HUDEP-2 (cell line): ENCODE results near the gene OVCH2.
"Not testable (repeated sequence)": the region's sequence is repeated elsewhere in the genome, so short reads cannot be mapped to it uniquely, and the experiment has no call there.

Experiments used
- DNase-seq, 76 experiments: peaks; one replicate each; lab custom pipeline; 2025; ENCODE audit not compliant: unreplicated experiment in 76 of 76; lab: John Stamatoyannopoulos, UW

Gene OVCH2

GRCh38 chr11:7706377-7706776 is at the start of gene OVCH2:
OVCH2 (minus strand) TSS chr11:7706477; CDS start chr11:7706394, 83 bp downstream.
- DNase-seq: no peak

DNA sequence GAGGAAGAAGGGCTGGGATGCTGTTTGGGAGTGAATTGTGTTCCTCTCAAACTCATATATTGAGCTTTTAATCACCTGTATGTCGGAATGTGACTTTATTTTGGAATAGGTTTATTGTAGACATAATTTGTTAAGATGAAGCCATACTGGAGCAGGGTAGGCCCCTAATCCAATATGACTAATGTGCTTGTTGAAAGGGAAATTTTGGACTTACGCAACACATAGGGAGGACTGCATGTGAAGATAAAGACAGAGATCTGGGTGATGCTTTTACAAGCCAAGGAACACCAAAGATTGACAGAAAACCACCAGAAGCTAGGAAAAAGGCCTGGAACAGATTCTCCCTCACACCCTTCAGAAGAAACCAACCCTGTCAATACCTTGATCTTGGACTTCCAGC is 43.2 kb upstream of the OVCH2 start:
- DNase-seq: no peak

DNA sequence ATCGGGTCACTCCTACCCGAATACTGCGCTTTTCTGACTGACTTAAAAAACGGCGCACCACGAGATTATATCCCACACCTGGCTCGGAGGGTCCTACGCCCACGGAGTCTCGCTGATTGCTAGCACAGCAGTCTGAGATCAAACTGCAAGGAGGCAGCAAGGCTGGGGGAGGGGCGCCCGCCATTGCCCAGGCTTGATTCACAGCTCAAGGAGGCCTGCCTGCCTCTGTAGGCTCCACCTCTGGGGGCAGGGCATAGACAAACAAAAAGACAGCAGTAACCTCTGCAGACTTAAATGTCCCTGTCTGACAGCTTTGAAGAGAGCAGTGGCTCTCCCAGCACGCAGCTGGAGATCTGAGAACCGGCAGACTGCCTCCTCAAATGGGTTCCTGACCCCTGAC is 28.5 kb upstream of the OVCH2 start:
- DNase-seq: not testable (repeated sequence)

GRCh38 chr11:7714786-7715185 is 8.5 kb upstream of the OVCH2 start:
- DNase-seq: no peak

DNA sequence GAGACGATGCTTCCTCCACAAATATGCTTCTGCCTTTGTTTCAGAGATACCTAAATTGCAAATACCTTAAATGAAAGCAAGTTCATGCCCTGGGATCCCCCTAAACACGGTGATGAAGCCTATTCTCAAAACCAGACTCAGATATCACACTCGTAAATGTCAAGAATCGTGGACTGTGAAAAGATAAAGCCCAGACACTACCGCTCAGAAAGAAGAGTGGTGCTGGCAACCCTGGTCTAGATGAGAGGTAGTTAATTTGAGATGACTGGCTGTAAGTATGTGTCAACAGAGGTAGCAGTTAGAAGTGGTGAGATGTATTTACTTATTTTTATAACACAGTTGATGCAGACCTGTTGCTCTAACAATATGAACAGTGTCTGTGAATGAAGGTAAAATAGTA is 2.5 kb downstream of the OVCH2 start:
- no peak for DNase-seq

DNA sequence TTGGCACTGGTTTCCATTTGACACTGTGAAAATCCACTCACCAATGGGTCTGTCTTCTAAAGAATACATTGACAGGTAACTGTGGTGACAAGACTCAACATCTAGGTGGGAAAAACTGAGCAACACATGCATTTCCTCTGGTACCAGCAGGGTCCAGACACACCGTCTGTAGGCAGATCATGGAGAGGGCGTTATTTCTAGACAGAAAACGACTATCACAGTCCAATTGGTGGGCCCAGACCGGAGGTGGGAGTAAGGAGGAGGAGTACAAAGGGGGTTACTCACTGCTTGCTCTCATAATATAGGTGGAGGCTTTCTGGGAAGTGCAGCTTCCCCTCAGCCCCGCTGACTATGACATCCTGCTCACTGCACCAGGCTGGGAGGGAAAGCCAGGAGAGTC is 9.9 kb downstream of the OVCH2 start:
- no peak for DNase-seq

DNA sequence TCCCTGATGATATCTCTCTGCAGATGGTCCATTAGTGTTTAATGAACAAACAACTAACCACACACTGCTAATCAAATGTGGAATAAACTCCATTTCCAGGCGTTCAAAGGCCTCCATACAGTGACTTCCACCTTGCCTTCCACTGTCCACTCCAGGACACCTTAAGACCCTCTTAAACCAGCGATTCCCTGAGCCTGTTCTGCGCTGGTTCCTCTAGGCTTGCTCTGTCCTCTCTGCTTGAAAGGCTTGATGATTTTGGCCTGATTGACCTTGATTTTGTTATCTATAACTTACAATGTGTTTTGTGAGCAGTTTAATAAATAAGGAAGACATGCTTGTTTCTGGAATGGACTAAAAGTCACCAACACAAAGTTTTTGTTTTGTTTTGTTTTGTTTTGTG is 12.0 kb downstream of the OVCH2 start:
- no peak for DNase-seq

- no peak for DNase-seq
Observed at GRCh38 chr11:7692426-7692825, 13.9 kb downstream of the OVCH2 start.

DNA sequence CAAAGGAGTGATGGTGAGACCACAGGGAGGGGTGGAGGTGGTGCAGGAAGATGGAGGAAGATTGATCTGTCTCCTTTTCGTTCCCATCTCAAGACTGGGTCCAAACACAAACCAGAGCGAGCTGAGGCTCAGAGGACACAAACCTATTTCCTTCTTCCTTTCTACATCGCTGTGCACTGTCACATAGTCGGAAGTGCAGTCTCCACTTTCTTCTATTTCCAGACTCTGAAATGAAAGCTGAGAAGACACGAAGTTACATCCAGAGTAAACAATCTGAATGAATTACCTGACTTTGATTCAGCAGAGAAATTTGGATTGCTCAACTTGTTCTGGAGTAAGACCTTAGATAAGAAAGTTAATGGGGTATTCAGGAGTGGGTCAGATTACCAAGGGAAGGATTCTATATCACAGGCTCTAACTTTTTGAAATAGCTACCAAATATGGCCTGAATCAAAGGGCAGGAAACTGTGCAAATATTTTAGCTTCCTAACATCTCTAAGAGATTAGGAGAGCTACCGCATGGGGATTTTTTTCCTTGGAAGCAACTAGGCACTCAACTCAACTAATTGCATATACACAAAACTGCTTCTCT is 14.4 kb downstream of the OVCH2 start:
- DNase-seq: no peak

DNA sequence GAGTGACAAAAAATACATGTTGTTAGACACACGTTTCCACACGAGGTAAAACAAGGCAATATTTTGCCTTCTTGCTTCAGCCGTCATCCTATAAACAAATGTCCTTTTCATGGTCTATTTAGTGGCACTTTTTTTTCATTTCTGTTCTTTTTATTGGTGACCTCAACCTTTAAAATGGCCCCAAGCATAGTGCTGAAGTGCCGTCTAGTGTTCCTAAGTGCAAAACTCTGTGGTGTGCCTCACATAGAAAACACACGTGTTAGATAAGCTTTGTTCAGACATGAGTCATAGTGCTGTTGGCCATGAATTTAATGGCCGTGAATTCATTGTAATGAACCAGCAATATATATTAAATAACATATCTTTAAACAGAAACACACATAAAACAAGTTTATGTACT is 15.6 kb downstream of the OVCH2 start:
- no peak for DNase-seq

DNA sequence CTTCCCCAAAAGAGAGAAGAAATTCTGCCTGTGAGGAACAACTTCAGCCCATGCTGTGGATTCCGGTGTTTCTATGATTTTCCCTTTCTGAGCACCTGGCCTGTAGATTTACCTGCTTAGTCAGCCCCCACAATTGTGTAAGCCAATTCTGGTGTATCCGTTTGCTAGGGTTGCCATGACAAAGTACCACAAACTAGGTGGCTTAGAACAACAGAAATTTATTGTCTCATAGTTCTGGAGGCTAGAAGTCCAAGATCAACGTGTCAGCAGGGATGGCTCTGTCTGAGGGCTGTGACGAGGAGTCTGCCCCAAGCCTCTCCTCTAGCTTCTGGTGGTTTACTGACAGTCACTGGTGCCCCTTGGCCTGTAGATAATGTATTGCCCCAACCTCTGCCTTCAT is 17.0 kb downstream of the OVCH2 start:
- no peak for DNase-seq

DNA sequence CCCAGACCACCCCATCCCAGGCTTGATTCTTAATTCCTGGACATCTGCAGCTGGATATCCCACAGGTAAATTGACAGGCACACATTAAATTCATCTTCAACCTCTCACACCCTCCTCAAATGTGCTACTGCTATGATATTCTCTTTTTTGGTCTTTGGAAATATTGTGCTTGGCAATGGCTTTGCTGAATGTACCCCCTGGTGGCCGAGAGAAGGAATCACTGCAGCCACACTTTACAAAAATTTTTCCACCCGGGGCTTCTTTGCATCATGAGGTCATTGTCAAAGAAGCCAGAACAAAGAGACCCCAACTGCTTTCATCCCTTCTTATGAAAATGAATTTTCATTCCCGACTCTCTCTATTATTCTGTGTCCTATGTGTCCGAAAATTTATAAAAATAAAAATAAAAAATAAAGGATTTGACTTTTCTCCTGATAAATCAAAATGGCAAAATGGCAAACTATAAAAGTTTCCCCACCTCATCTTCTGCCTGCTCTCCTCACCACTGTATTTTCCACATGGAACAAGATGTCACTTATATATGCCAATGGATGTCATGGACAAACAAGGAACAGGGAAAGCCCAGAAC is 17.9 kb downstream of the OVCH2 start:
- peak in 6 of 76 experiments; percentile 1 to 10 (median 4) for DNase-seq

DNA sequence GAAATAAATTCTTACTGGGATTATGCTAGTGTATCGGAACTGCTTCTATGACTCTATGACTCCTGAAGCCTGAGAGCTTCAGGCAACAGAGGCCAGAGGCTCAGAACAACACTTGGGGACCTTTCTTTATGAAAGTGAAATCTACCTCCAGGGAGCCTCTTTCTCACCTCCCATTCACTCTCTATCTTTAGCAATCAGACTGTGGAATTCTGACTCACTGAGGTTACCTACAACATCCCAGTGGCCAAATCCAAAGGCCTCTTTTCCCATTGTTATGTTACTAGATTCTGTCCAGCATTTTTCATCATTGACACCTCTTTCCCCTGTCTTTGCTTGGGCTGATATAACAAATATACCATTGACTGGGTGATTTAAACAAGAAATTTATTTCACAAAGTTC is 18.9 kb downstream of the OVCH2 start:
- no peak for DNase-seq

GRCh38 chr11:7686761-7687160 is 19.5 kb downstream of the OVCH2 start:
- no peak for DNase-seq

GRCh38 chr11:7683571-7683970 is 22.7 kb downstream of the OVCH2 start:
- DNase-seq: no peak

GRCh38 chr11:7677796-7678201 is 28.5 kb downstream of the OVCH2 start:
- no peak for DNase-seq

- no peak for DNase-seq
Observed at GRCh38 chr11:7677071-7677470, 29.2 kb downstream of the OVCH2 start.

DNA sequence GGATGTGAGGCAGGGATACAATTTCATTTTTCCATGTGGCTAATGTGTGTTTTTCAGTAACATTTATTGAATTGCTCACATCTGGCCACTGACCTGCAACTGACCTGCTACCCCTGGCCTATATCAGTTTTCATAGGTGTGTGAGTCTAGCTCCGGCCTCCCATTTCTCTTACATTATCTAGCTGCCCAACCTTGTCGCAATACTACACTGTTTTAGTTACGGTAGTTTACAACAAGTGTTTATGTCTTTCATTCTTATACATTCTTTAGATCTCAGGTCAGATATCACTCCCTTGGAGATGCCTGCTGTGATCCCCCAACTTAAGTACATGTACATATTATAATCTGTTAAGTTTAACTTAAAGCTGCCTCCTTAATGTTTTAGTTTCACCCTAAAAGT is 30.6 kb downstream of the OVCH2 start:
- no peak for DNase-seq

- peak in 1 of 76 experiments; percentile 5 for DNase-seq
Observed at GRCh38 chr11:7673724-7674434, 32.4 kb downstream of the OVCH2 start.

GRCh38 chr11:7672960-7673723 is 33.1 kb downstream of the OVCH2 start, which contains the start of gene CYB5R2:
CYB5R2 (minus strand) TSS chr11:7673500; CDS start chr11:7672825, 675 bp downstream.
- DNase-seq: no peak

DNA sequence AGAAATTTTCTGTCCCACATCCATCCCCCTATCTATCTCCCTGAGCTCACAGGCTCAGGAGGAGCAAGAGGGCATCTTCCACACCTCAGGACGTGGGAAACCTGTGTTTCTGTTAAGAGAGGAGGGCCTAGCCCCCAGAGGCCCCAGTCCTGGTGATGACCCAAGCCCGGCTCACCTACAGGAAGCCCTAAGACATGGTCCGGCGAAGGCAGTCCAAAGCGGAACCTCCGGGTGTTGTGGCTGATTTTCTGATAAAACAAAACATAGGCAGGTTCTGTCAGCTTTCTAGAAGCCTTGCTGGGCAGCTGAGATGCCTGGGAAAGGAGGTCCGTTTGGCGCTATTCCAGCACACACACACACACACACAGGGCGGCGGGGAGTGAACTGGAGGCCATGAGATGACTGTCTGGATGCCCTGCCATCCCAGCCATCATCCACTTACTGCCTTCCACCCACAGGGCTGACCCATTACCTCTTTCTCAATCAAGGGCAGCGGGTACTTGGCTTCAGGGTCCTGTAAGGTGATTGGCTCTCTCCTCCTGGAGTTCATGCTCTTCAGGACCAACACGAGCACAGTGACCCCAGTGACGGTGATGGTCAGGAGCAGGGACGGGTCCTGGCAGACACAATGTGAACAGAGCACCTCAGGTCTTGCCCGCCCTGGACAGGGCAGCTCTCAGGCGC is 33.9 kb downstream of the OVCH2 start:
- no peak for DNase-seq
